Measurements from ENCODE around the gene ERN1. TPM values are rescaled to one million over a fixed set of nuclear protein-coding genes. Genes with fewer than 3 reads are reported as not detected.

The ERN1 gene
- total RNA-seq, 1 experiment from 2014 or later, result 6.5 TPM

DNA sequence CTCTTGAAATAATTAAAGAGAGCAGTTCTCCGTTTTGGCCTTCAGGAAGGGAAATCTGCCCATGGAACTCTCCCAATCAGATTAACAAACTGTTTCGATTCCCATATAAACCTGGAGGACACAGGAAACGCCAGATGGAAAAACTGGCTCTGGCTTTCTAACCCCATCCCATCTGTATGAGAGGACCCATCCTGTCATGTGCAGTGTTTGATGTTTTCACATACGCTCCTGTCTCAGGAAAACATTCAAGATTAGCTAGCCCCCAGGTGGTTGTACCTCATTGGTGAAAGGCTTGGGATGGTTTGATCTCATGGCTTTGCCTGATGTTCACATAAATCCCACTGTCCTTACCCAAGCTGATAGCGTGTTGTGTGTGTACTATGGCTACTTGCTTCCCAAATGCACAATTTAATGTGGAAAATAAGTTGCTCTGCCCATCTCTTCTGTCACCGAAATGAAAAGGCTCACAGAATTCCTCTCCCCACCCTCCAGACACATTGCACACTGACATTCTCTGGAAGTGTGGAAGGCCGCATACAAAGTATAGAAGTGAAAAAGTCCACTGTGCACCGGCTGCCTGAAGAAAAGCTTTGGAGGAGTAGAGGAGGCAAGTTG is 18.2 kb upstream of the ERN1 start:
- Mint-ChIP-seq H3K4me3 (no peak overlapping the region; the same call in none of the 2 replicates), H3K27me3 (ENCODE audit: low read depth) (no peaks in the 10 kb centered on the region), H3K4me1 (peaks cover 23% of the 10 kb centered on the region), H3K9me3 (no peaks in the 10 kb centered on the region), H3K27ac (no peak overlapping the region; the same call in 1 of the 2 replicates), H3K36me3 (peaks cover 20% of the 10 kb centered on the region)
- DNase-seq (ENCODE audit: low spot score), result no peak
- POLR2A ChIA-PET, result interaction anchor here (0.6 to 1.4 kb wide), 4 partner anchors 70 to 440 kb away, joined by 3 to 6 read pairs (median 4); partner anchors contain the start of gene TEX2
- TF ChIP-seq ESRRA (CRISPR knock-in tag; IDR thresholded peaks at IDR 0.05; ENCODE audit: borderline replicate concordance) (no peak), TEAD4 (CRISPR knock-in tag; IDR thresholded peaks at IDR 0.05) (no peak), ETV6 (CRISPR knock-in tag; IDR thresholded peaks at IDR 0.05) (peak; percentile 40; the same call in 1 of the 2 replicates), ZNF219 (CRISPR knock-in tag; IDR thresholded peaks at IDR 0.05; ENCODE audit: borderline replicate concordance) (no peak), HMGA2 (CRISPR knock-in tag; IDR thresholded peaks at IDR 0.05) (no peak), ZNF138 (CRISPR knock-in tag; conservative IDR thresholded peaks at IDR 0.05) (0 out of 2 replicates have a peak, but pooled peaks have one; percentile 16), CREM (CRISPR knock-in tag; IDR thresholded peaks at IDR 0.05) (peak; percentile 67), SP1 (CRISPR knock-in tag; conservative IDR thresholded peaks at IDR 0.05) (no peak), PRRX2 (CRISPR knock-in tag; IDR thresholded peaks at IDR 0.05) (peak; percentile 70; the same call in 1 of the 2 replicates), FOXK1 (CRISPR knock-in tag; IDR thresholded peaks at IDR 0.05) (no peak), ZNF121 (CRISPR knock-in tag; IDR thresholded peaks at IDR 0.05) (no peak)
- TF ChIP-seq, protein P1, sequence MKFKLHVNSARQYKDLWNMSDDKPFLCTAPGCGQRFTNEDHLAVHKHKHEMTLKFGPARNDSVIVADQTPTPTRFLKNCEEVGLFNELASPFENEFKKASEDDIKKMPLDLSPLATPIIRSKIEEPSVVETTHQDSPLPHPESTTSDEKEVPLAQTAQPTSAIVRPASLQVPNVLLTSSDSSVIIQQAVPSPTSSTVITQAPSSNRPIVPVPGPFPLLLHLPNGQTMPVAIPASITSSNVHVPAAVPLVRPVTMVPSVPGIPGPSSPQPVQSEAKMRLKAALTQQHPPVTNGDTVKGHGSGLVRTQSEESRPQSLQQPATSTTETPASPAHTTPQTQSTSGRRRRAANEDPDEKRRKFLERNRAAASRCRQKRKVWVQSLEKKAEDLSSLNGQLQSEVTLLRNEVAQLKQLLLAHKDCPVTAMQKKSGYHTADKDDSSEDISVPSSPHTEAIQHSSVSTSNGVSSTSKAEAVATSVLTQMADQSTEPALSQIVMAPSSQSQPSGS (CRISPR knock-in tag; IDR thresholded peaks at IDR 0.05; ENCODE audit: borderline replicate concordance, low read depth), result no peak
- TF ChIP-seq, protein P2, sequence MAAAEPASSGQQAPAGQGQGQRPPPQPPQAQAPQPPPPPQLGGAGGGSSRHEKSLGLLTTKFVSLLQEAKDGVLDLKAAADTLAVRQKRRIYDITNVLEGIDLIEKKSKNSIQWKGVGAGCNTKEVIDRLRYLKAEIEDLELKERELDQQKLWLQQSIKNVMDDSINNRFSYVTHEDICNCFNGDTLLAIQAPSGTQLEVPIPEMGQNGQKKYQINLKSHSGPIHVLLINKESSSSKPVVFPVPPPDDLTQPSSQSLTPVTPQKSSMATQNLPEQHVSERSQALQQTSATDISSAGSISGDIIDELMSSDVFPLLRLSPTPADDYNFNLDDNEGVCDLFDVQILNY (CRISPR knock-in tag; IDR thresholded peaks at IDR 0.05), result 0 out of 2 replicates have a peak, but pooled peaks have one; percentile 29
- TF ChIP-seq, protein P3, sequence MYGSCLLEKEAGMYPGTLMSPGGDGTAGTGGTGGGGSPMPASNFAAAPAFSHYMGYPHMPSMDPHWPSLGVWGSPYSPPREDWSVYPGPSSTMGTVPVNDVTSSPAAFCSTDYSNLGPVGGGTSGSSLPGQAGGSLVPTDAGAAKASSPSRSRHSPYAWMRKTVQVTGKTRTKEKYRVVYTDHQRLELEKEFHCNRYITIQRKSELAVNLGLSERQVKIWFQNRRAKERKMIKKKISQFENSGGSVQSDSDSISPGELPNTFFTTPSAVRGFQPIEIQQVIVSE (CRISPR knock-in tag; IDR thresholded peaks at IDR 0.05; ENCODE audit: borderline replicate concordance), result no peak
- TF ChIP-seq, protein P4, sequence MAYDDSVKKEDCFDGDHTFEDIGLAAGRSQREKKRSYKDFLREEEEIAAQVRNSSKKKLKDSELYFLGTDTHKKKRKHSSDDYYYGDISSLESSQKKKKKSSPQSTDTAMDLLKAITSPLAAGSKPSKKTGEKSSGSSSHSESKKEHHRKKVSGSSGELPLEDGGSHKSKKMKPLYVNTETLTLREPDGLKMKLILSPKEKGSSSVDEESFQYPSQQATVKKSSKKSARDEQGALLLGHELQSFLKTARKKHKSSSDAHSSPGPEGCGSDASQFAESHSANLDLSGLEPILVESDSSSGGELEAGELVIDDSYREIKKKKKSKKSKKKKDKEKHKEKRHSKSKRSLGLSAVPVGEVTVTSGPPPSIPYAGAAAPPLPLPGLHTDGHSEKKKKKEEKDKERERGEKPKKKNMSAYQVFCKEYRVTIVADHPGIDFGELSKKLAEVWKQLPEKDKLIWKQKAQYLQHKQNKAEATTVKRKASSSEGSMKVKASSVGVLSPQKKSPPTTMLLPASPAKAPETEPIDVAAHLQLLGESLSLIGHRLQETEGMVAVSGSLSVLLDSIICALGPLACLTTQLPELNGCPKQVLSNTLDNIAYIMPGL (CRISPR knock-in tag; IDR thresholded peaks at IDR 0.05), result no peak
- TF ChIP-seq, protein P5, sequence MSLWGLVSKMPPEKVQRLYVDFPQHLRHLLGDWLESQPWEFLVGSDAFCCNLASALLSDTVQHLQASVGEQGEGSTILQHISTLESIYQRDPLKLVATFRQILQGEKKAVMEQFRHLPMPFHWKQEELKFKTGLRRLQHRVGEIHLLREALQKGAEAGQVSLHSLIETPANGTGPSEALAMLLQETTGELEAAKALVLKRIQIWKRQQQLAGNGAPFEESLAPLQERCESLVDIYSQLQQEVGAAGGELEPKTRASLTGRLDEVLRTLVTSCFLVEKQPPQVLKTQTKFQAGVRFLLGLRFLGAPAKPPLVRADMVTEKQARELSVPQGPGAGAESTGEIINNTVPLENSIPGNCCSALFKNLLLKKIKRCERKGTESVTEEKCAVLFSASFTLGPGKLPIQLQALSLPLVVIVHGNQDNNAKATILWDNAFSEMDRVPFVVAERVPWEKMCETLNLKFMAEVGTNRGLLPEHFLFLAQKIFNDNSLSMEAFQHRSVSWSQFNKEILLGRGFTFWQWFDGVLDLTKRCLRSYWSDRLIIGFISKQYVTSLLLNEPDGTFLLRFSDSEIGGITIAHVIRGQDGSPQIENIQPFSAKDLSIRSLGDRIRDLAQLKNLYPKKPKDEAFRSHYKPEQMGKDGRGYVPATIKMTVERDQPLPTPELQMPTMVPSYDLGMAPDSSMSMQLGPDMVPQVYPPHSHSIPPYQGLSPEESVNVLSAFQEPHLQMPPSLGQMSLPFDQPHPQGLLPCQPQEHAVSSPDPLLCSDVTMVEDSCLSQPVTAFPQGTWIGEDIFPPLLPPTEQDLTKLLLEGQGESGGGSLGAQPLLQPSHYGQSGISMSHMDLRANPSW (CRISPR knock-in tag; conservative IDR thresholded peaks at IDR 0.05; ENCODE audit: low read depth), result no peak
- TF ChIP-seq, protein P6, sequence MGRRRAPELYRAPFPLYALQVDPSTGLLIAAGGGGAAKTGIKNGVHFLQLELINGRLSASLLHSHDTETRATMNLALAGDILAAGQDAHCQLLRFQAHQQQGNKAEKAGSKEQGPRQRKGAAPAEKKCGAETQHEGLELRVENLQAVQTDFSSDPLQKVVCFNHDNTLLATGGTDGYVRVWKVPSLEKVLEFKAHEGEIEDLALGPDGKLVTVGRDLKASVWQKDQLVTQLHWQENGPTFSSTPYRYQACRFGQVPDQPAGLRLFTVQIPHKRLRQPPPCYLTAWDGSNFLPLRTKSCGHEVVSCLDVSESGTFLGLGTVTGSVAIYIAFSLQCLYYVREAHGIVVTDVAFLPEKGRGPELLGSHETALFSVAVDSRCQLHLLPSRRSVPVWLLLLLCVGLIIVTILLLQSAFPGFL (CRISPR knock-in tag; IDR thresholded peaks at IDR 0.05; ENCODE audit: borderline replicate concordance), result no peak
- TF ChIP-seq, protein P7, sequence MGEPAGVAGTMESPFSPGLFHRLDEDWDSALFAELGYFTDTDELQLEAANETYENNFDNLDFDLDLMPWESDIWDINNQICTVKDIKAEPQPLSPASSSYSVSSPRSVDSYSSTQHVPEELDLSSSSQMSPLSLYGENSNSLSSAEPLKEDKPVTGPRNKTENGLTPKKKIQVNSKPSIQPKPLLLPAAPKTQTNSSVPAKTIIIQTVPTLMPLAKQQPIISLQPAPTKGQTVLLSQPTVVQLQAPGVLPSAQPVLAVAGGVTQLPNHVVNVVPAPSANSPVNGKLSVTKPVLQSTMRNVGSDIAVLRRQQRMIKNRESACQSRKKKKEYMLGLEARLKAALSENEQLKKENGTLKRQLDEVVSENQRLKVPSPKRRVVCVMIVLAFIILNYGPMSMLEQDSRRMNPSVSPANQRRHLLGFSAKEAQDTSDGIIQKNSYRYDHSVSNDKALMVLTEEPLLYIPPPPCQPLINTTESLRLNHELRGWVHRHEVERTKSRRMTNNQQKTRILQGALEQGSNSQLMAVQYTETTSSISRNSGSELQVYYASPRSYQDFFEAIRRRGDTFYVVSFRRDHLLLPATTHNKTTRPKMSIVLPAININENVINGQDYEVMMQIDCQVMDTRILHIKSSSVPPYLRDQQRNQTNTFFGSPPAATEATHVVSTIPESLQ (CRISPR knock-in tag; IDR thresholded peaks at IDR 0.05), result no peak
- TF ChIP-seq, protein P8, sequence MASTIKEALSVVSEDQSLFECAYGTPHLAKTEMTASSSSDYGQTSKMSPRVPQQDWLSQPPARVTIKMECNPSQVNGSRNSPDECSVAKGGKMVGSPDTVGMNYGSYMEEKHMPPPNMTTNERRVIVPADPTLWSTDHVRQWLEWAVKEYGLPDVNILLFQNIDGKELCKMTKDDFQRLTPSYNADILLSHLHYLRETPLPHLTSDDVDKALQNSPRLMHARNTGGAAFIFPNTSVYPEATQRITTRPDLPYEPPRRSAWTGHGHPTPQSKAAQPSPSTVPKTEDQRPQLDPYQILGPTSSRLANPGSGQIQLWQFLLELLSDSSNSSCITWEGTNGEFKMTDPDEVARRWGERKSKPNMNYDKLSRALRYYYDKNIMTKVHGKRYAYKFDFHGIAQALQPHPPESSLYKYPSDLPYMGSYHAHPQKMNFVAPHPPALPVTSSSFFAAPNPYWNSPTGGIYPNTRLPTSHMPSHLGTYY (CRISPR knock-in tag; IDR thresholded peaks at IDR 0.05), result 0 out of 2 replicates have a peak, but pooled peaks have one; percentile 2
- ATAC-seq, result peak; percentile 4
- CTCF ChIA-PET, result interaction anchor here (0.8 to 3.5 kb wide), 9 partner anchors 15 to 270 kb away, joined by 3 to 27 read pairs (median 4); no protein-coding TSS in a partner anchor

Measured in WTC11 (cell line).